ENCODE results near the gene NT5DC4. TPM values are rescaled to one million over a fixed set of nuclear protein-coding genes. Genes with fewer than 3 reads are reported as not detected.

Gene NT5DC4
- polyA plus RNA-seq, 1 of the 3 experiments (the other 2 are of a cell fraction) = not detected

GRCh38 chr2:112764071-112765044, 43.5 kb downstream of the NT5DC4 start, which contains the start of gene CKAP2L (continued):
- TF ChIP-seq RFX5 (IDR thresholded peaks at IDR 0.05; ENCODE audit: low read length) = peak; percentile 70; the same call in 1 of the 2 replicates
- TF ChIP-seq USF1 (IDR thresholded peaks at IDR 0.05; ENCODE audit: borderline replicate concordance, low read depth) = no peak
- TF ChIP-seq NFIC (IDR thresholded peaks at IDR 0.05; ENCODE audit: borderline replicate concordance) = no peak
- TF ChIP-seq TAF1 (IDR thresholded peaks at IDR 0.05; ENCODE audit: borderline replicate concordance, low read depth, low read length) = no peak; the same call in 1 of the 2 replicates
- no peak for TF ChIP-seq RCOR1 (IDR thresholded peaks at IDR 0.05; ENCODE audit: low read length)
- TF ChIP-seq FOSL2 (IDR thresholded peaks at IDR 0.05; ENCODE audit: borderline replicate concordance, low read depth) = no peak
- TF ChIP-seq TCF12 (IDR thresholded peaks at IDR 0.05) = peak; percentile 34; the same call in 1 of the 2 replicates
- no peak for TF ChIP-seq MEF2A (IDR thresholded peaks at IDR 0.05; ENCODE audit: borderline replicate concordance, low read depth)
- peak; percentile 100 for TF ChIP-seq MXI1 (IDR thresholded peaks at IDR 0.05; ENCODE audit: low read depth, low read length)
- TF ChIP-seq CTCF (IDR thresholded peaks at IDR 0.05) = 0 out of 2 replicates have a peak, but pooled peaks have one; percentile 9

DNA sequence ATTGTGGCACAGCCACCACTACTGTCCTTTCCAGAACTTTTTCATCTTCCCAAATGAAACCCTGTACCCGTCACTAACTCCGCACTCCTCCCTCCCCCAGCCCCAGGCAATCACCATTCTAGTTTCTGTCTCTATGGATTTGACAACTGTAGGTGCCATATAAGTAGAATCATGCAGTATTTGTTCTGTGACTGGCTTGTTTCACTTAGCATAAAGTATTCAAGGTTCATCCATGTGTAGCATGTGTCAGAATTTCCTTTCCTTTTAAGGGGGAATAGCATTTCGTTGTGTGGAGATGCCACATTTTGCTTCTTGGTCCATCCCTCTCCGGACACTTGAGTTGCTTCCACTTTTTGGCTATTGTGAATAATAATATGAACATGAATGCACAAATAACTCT, 44.4 kb downstream of the NT5DC4 start:
- no peak for DNase-seq
- H3K4me2 ChIP-seq = peak overlapping the region; percentile 77
- peak overlapping the region; percentile 17 to 53; a peak in 1 of 4 replicates for H3K27ac ChIP-seq (ENCODE audit: low read depth in 2 of 2, low read length in 1 of 2)
- no peaks in the 10 kb centered on the region for H3K9me3 ChIP-seq
- peak overlapping the region; percentile 89 for H2AFZ ChIP-seq (ENCODE audit: low read depth)
- POLR2A ChIA-PET = interaction anchor here (0.5 to 0.9 kb wide), 2 partner anchors 16 to 177 kb away, joined by 3 to 4 read pairs; no protein-coding TSS in a partner anchor
- H3K36me3 ChIP-seq (replicated peaks in 1 of 2; ENCODE audit: control insufficient read depth in 1 of 2, insufficient read depth in 2 of 2, low read length in 1 of 2) = peaks cover 5 to 11% of the 10 kb centered on the region in 2 experiments
- WGBS (ENCODE audit: low lambda C conversion rate) = 65% methylated on average over 4 of the region's 4 CpGs
- CTCF ChIA-PET = interaction anchor here (6.9 kb wide), 1 partner anchor 16 kb away, joined by 40 read pairs; no protein-coding TSS in a partner anchor
- peak overlapping the region; percentile 89 to 95 for H3K4me3 ChIP-seq (ENCODE audit: low read depth in 2 of 2, low read length in 1 of 2)
- H3K27me3 ChIP-seq (ENCODE audit: insufficient read depth) = no peaks in the 10 kb centered on the region
- peaks cover 3% of the 10 kb centered on the region for H3F3A ChIP-seq (replicated peaks; ENCODE audit: insufficient read depth)
- peak overlapping the region; percentile 66 for H3K9ac ChIP-seq
- TF ChIP-seq EP300 (IDR thresholded peaks at IDR 0.05; ENCODE audit: borderline replicate concordance in 1 of 2, low read depth in 1 of 2, low read length in 1 of 2) (no peak), YY1 (IDR thresholded peaks at IDR 0.05; ENCODE audit: low read depth) (no peak), NRF1 (IDR thresholded peaks at IDR 0.05; ENCODE audit: low read depth, low read length) (no peak), FOXJ3 (CRISPR knock-in tag; IDR thresholded peaks at IDR 0.05) (no peak), POLR2AphosphoS5 (IDR thresholded peaks at IDR 0.05; ENCODE audit: low read depth, low read length) (no peak), CTCF (IDR thresholded peaks at IDR 0.05) (no peak), MEF2A (IDR thresholded peaks at IDR 0.05; ENCODE audit: borderline replicate concordance, low read depth) (no peak), RCOR1 (IDR thresholded peaks at IDR 0.05; ENCODE audit: low read length) (no peak)
- TF ChIP-seq, protein P1, sequence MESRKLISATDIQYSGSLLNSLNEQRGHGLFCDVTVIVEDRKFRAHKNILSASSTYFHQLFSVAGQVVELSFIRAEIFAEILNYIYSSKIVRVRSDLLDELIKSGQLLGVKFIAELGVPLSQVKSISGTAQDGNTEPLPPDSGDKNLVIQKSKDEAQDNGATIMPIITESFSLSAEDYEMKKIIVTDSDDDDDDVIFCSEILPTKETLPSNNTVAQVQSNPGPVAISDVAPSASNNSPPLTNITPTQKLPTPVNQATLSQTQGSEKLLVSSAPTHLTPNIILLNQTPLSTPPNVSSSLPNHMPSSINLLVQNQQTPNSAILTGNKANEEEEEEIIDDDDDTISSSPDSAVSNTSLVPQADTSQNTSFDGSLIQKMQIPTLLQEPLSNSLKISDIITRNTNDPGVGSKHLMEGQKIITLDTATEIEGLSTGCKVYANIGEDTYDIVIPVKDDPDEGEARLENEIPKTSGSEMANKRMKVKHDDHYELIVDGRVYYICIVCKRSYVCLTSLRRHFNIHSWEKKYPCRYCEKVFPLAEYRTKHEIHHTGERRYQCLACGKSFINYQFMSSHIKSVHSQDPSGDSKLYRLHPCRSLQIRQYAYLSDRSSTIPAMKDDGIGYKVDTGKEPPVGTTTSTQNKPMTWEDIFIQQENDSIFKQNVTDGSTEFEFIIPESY (IDR thresholded peaks at IDR 0.05; ENCODE audit: borderline replicate concordance, low read depth) = no peak
- no peaks in the 10 kb centered on the region for H4K20me1 ChIP-seq (ENCODE audit: insufficient read depth)
- no peaks in the 10 kb centered on the region for H3K9me2 ChIP-seq
- H3K4me1 ChIP-seq (ENCODE audit: control insufficient read depth in 1 of 2, insufficient read depth in 2 of 2, low read depth in 1 of 2, low read length in 1 of 2) = peaks cover 8 to 15% of the 10 kb centered on the region in 2 experiments; a peak in 3 of 4 replicates
- H3K79me2 ChIP-seq (ENCODE audit: insufficient read depth) = peaks cover 39% of the 10 kb centered on the region
